ENCODE data around the gene CILP2. TPM values are rescaled to one million over a fixed set of nuclear protein-coding genes. Genes with fewer than 3 reads are reported as not detected.

The CILP2 gene
- total and polyA plus RNA-seq, 2 of the 8 experiments (the other 6 are each of a cell fraction or from before 2014, with no cell fraction given), result 4.4 to 5.8 TPM

DNA sequence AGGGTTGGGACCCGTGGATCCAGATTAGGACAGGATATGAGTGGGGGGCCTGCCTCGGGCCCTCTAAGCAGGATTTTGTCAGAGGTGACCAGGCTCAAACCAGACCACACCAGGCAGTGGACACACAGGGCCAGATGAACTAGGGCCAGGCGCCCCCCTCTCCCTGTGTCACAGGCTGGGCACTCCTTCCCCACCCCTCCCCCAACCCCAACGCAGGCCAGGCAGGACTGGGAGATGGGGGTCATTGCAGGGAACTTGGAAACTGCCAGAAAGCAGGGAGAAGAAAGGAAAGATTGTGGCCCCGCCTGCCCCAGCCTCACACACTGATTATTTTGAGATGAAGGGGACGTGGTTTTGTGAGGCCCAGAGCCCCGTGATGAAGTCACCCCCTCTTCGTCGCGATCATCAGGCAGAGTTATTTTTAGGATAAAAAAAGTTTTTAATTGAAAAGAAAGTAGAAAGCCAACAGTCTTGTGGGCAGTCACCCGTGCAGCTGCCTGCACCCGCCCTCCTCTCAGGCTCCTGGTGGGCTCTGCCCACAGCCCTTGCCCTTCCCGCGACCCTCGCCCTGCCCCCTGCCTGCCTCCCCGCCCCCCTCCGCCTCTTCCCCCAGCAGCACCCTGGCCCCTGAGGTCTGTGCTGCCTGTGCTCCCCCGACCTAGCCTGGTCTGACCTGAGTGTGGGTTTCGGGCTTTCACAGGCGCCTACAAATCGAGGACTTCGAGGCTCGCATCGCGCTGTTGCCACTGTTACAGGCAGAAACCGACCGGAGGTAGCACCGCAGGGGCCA, 11.3 kb upstream of the CILP2 start:
- Histone ChIP-seq H3K4me2 (ENCODE audit: insufficient read depth in 1 of 2, low read depth in 2 of 2, low read length in 2 of 2) (no peak overlapping the region), H3K14ac (ENCODE audit: insufficient read length) (no peak overlapping the region), H3K27me3 (replicated peaks in 1 of 4; ENCODE audit: control insufficient read depth in 3 of 4, extremely low read depth in 1 of 4, insufficient read depth in 3 of 4, low read length in 3 of 4) (no peaks in the 10 kb centered on the region), H3K9ac (replicated peaks in 1 of 4; ENCODE audit: extremely low read depth in 1 of 4, low read depth in 3 of 4, low read length in 3 of 4) (no peak overlapping the region), H3K4ac (replicated peaks; ENCODE audit: insufficient read length, low read depth, low read length) (no peak overlapping the region), H4K8ac (ENCODE audit: extremely low read depth, insufficient read depth, low read length) (no peak overlapping the region), H3K36me3 (ENCODE audit: control insufficient read depth in 2 of 4, insufficient read depth in 4 of 4, low read length in 3 of 4) (peaks cover 0 to 29% (median 10%) of the 10 kb centered on the region in 4 experiments; a peak in 6 of 8 replicates), H3K9me3 (ENCODE audit: insufficient read depth in 2 of 2, low read depth in 1 of 2, low read length in 1 of 2) (no peaks in the 10 kb centered on the region), H4K5ac (ENCODE audit: insufficient read length, low read depth, low read length) (no peak overlapping the region), H3K79me2 (ENCODE audit: control insufficient read depth in 1 of 2, insufficient read depth in 2 of 2, low read length in 2 of 2) (peaks cover 0 to 20% of the 10 kb centered on the region in 2 experiments; a peak in 2 of 4 replicates), H4K91ac (replicated peaks; ENCODE audit: insufficient read length, low read length) (no peak overlapping the region), H2BK20ac (ENCODE audit: low read length) (no peak overlapping the region), H3K23ac (ENCODE audit: insufficient read length) (no peak overlapping the region), H2BK120ac (replicated peaks; ENCODE audit: low read depth, low read length) (no peak overlapping the region), H3K23me2 (ENCODE audit: low read depth, low read length) (no peaks in the 10 kb centered on the region), H2AK5ac (ENCODE audit: low read depth, low read length) (no peak overlapping the region), H4K20me1 (replicated peaks in 1 of 2; ENCODE audit: control insufficient read depth in 1 of 2, insufficient read depth in 2 of 2, low read length in 2 of 2) (peaks cover 9 to 26% of the 10 kb centered on the region in 2 experiments), H2BK15ac (ENCODE audit: low read length) (no peak overlapping the region), H2BK12ac (ENCODE audit: low read depth, low read length) (no peak overlapping the region), H3K56ac (replicated peaks; ENCODE audit: insufficient read length, low read depth, low read length) (no peak overlapping the region), H3K18ac (ENCODE audit: extremely low read depth, low read length) (no peak overlapping the region), H2BK5ac (ENCODE audit: low read depth, low read length) (no peak overlapping the region), H3K79me1 (ENCODE audit: low read depth, low read length) (peaks cover 12% of the 10 kb centered on the region), H3K4me1 (replicated peaks in 1 of 4; ENCODE audit: control insufficient read depth in 3 of 4, insufficient read depth in 4 of 4, low read length in 3 of 4) (peaks cover 0 to 3% (median 3%) of the 10 kb centered on the region in 4 experiments; a peak in 3 of 7 replicates), H2AFZ (ENCODE audit: low read length) (no peak overlapping the region), H3K27ac (ENCODE audit: low read depth, low read length) (no peak overlapping the region), H3K4me3 (ENCODE audit: extremely low read depth in 1 of 4, insufficient read depth in 2 of 4, low read depth in 3 of 4, low read length in 4 of 4) (no peak overlapping the region)
- DNase-seq (ENCODE audit: low read depth in 1 of 2, low spot score in 2 of 2), result no peak
- 93% methylated on average over 20 of the region's 28 CpGs; no CpG with 5 or more reads in 1 of the 2 experiments for WGBS, 2 experiments (ENCODE audit: extremely low coverage in 1 of 2, insufficient coverage in 1 of 2, insufficient read length in 1 of 2, insufficient replicate concordance in 2 of 2, low coverage in 1 of 2, low lambda C conversion rate in 2 of 2, missing lambda C conversion rate in 1 of 2)
- ChIA-PET CTCF (ENCODE audit: partially characterized antibody) (interaction anchor here (1.0 to 6.7 kb wide), 2 partner anchors 25 to 69 kb away, joined by 3 to 181 read pairs; no protein-coding TSS in a partner anchor), POLR2A (ENCODE audit: partially characterized antibody) (interaction anchor here (1.6 to 1.8 kb wide), 2 partner anchors 11 to 27 kb away, joined by 6 to 9 read pairs; partner anchors contain the start of genes NDUFA13 and TSSK6)
- no peak for FAIRE-seq
- TF ChIP-seq TEAD4 (IDR thresholded peaks at IDR 0.05; ENCODE audit: low read depth, low read length) (no peak), KDM5A (IDR thresholded peaks at IDR 0.05; ENCODE audit: low read length) (no peak), FOSL1 (IDR thresholded peaks at IDR 0.05; ENCODE audit: insufficient read depth, low read depth, low read length) (no peak), SRF (IDR thresholded peaks at IDR 0.05; ENCODE audit: low read depth, low read length) (no peak), CEBPB (IDR thresholded peaks at IDR 0.05; ENCODE audit: low read depth, low read length) (no peak), TAF1 (IDR thresholded peaks at IDR 0.05; ENCODE audit: low read depth, low read length) (no peak), KDM4A (IDR thresholded peaks at IDR 0.05; ENCODE audit: low read depth, low read length, severe bottlenecking) (no peak), KDM1A (IDR thresholded peaks at IDR 0.05; ENCODE audit: borderline replicate concordance, low read length) (no peak), CBX8 (IDR thresholded peaks at IDR 0.05; ENCODE audit: borderline replicate concordance, low read depth, low read length) (no peak), MAFK (IDR thresholded peaks at IDR 0.05; ENCODE audit: low read depth, low read length) (no peak)
- TF ChIP-seq, protein P1, sequence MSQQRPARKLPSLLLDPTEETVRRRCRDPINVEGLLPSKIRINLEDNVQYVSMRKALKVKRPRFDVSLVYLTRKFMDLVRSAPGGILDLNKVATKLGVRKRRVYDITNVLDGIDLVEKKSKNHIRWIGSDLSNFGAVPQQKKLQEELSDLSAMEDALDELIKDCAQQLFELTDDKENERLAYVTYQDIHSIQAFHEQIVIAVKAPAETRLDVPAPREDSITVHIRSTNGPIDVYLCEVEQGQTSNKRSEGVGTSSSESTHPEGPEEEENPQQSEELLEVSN (IDR thresholded peaks at IDR 0.05), result no peak

Data from H1 (cell line).